Adipocyte (in vitro differentiated cells): Measurements from ENCODE around the gene LRRC8C.
A peak's percentile ranks its signal among the peaks of the same experiment; 100 is the strongest.

Experiments
- DNase-seq: peaks from one replicate; pipeline ENCODE4 v3.0.0-alpha.2; 2015; ENCODE audit warnings: low read depth
- H3K27me3 ChIP-seq: replicated peaks from 2 replicates; pipeline ENCODE4 v1.7.0; 2013; ENCODE audit warnings: mild to moderate bottlenecking, low read length, moderate library complexity; ENCODE audit not compliant: control insufficient read depth, insufficient read depth
- H3K36me3 ChIP-seq: 2 replicates; pipeline ENCODE4 v1.7.0; 2013; ENCODE audit warnings: low read length, mild to moderate bottlenecking, moderate library complexity; ENCODE audit not compliant: control insufficient read depth, insufficient read depth, severe bottlenecking
- H3K4me1 ChIP-seq: 2 replicates; pipeline ENCODE4 v1.7.0; 2013; ENCODE audit warnings: mild to moderate bottlenecking, low read length, moderate library complexity; ENCODE audit not compliant: control insufficient read depth, insufficient read depth
- H3K4me3 ChIP-seq: 2 replicates; pipeline ENCODE4 v1.7.0; 2013; ENCODE audit warnings: mild to moderate bottlenecking, low read length, moderate library complexity
- H3K9ac ChIP-seq: 2 replicates; pipeline ENCODE4 v1.7.0; 2013; ENCODE audit warnings: mild to moderate bottlenecking, low read length, moderate library complexity
- H3K9me3 ChIP-seq: 2 replicates; pipeline ENCODE4 v1.7.0; 2013; ENCODE audit warnings: mild to moderate bottlenecking, low read length, moderate library complexity; ENCODE audit not compliant: control insufficient read depth

The LRRC8C gene

GRCh38 chr1:89665941-89666340 lies 33.0 kb downstream of the LRRC8C start:
- no peak for DNase-seq
- no peak overlapping the region for H3K9ac ChIP-seq
- no peaks in the 10 kb centered on the region for H3K36me3 ChIP-seq
- H3K4me1 ChIP-seq: peaks cover 4% of the 10 kb centered on the region
- H3K9me3 ChIP-seq: peaks cover 4% of the 10 kb centered on the region
- H3K27me3 ChIP-seq: no peaks in the 10 kb centered on the region
- H3K4me3 ChIP-seq: no peak overlapping the region

DNA sequence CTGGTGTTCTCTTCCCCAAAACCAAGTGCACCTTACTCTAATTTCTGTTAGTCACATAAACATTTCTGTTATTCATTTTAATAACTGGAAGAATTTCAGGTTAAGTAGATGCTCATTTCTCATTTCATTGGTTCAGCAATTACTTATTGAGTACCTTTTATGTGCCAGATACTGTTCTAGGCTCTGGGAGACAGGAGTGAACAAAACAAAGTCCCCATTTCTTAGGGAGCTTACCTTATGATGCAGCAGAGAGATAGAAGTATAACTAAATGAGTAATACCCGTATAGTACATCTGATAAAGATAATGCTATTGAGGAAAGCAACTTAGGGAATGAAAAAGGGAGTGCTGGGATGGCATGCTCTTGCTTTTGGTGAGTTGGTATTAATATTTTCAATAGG lies 33.7 kb downstream of the LRRC8C start:
- Histone ChIP-seq H3K9ac (no peak overlapping the region), H3K4me3 (no peak overlapping the region), H3K36me3 (no peaks in the 10 kb centered on the region), H3K4me1 (no peaks in the 10 kb centered on the region), H3K9me3 (peaks cover 4% of the 10 kb centered on the region), H3K27me3 (no peaks in the 10 kb centered on the region)
- no peak for DNase-seq

- Histone ChIP-seq H3K9ac (no peak overlapping the region), H3K4me1 (no peaks in the 10 kb centered on the region), H3K36me3 (no peaks in the 10 kb centered on the region), H3K4me3 (no peak overlapping the region), H3K27me3 (no peaks in the 10 kb centered on the region), H3K9me3 (peaks cover 4% of the 10 kb centered on the region)
- no peak for DNase-seq
These were observed 34.8 kb downstream of the LRRC8C start for GRCh38 chr1:89667691-89668090.

DNA sequence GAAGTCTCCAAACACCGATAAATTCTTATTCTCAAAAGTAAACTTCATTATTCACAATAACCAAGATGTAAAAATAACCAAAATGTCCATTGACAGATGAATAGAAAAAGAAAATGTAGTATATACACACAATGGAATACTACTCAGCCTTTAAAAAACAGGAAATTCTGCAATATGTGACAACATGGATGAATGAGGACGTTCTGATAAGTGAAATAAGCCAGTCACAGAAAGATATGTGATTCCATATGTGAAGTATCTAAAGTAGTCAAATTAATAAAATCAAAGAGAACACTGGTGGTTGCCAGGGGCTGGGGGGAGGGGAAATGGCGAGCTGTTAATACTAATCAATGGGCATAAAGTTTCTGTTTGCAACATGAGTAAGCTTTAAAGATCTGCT lies 36.0 kb downstream of the LRRC8C start:
- Histone ChIP-seq H3K4me3 (no peak overlapping the region), H3K4me1 (no peaks in the 10 kb centered on the region), H3K9ac (no peak overlapping the region), H3K27me3 (no peaks in the 10 kb centered on the region), H3K9me3 (peaks cover 4% of the 10 kb centered on the region), H3K36me3 (no peaks in the 10 kb centered on the region)
- DNase-seq: no peak

- DNase-seq: no peak
- H3K9ac ChIP-seq: no peak overlapping the region
- H3K9me3 ChIP-seq: peaks cover under 1% of the 10 kb centered on the region
- no peak overlapping the region for H3K4me3 ChIP-seq
- H3K36me3 ChIP-seq: no peaks in the 10 kb centered on the region
- H3K4me1 ChIP-seq: no peaks in the 10 kb centered on the region
- no peaks in the 10 kb centered on the region for H3K27me3 ChIP-seq
These were observed 36.5 kb downstream of the LRRC8C start for GRCh38 chr1:89669441-89669840.

- no peak overlapping the region for H3K9ac ChIP-seq
- H3K27me3 ChIP-seq: no peaks in the 10 kb centered on the region
- H3K9me3 ChIP-seq: no peaks in the 10 kb centered on the region
- H3K4me3 ChIP-seq: no peak overlapping the region
- no peaks in the 10 kb centered on the region for H3K4me1 ChIP-seq
- DNase-seq: no peak
- H3K36me3 ChIP-seq: no peaks in the 10 kb centered on the region
These were observed 37.2 kb downstream of the LRRC8C start for GRCh38 chr1:89670163-89670562.

GRCh38 chr1:89670711-89671110 lies 37.8 kb downstream of the LRRC8C start:
- no peak overlapping the region for H3K4me3 ChIP-seq
- no peak for DNase-seq
- no peaks in the 10 kb centered on the region for H3K27me3 ChIP-seq
- no peak overlapping the region for H3K9ac ChIP-seq
- H3K36me3 ChIP-seq: no peaks in the 10 kb centered on the region
- H3K4me1 ChIP-seq: no peaks in the 10 kb centered on the region
- H3K9me3 ChIP-seq: no peaks in the 10 kb centered on the region

GRCh38 chr1:89671775-89672488 lies 39.0 kb downstream of the LRRC8C start:
- DNase-seq: no peak
- H3K9me3 ChIP-seq: no peaks in the 10 kb centered on the region
- no peak overlapping the region for H3K4me3 ChIP-seq
- no peaks in the 10 kb centered on the region for H3K36me3 ChIP-seq
- no peak overlapping the region for H3K9ac ChIP-seq
- H3K27me3 ChIP-seq: no peaks in the 10 kb centered on the region
- H3K4me1 ChIP-seq: no peaks in the 10 kb centered on the region

DNA sequence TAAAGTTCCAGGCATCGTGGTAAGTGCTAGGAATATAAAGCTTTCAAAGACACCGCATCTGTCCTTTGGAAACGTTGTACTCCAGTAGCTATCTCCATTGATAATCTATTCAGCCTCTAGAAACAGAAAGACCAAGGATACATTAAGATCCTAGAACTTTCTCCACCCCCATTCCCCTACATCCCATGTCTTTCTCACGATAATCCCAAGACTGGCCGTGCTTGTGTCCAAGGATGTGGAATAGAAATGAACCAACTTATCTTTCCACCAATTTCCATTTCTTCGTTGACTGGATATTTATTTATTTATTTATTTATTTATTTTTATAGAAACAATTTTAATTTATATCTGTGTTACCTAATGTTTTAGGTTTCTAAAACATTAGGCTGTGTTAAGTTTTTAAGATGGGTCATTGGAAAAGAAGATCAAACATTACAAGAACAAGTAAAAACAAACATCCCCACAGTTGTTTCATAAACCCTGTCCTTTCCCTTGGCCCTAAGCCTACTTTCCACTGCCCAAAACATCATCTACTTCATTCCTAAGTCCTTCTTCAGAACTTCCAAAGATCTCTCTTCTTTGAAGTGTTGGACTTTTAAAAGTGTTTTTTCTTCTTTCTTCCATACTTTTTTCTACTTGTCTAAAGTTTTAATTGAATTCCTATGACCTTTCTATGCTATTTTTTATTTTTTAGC lies 39.7 kb downstream of the LRRC8C start:
- Histone ChIP-seq H3K4me3 (no peak overlapping the region), H3K4me1 (no peaks in the 10 kb centered on the region), H3K9me3 (no peaks in the 10 kb centered on the region), H3K36me3 (no peaks in the 10 kb centered on the region), H3K27me3 (no peaks in the 10 kb centered on the region), H3K9ac (no peak overlapping the region)
- DNase-seq: peak; percentile 47

DNA sequence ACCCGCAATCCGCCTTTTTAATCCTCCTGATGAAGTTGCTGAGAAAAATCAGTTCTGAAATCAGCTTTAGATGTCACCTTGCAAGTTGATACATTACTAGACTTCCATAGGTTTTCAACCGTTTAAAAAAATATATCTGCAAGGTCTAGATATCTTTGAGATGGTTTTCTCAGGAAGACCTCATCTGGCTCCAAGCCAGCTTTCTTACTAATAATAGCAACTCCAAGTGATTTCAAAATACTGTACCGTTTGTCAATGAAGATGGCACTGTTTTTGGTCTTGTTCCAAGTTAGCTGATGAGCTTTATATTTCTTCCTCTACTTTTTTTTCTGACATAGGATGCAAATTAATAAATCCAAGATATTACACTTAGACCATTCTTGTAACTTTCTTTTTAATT lies 40.3 kb downstream of the LRRC8C start:
- H3K9ac ChIP-seq: no peak overlapping the region
- H3K4me1 ChIP-seq: no peaks in the 10 kb centered on the region
- H3K36me3 ChIP-seq: no peaks in the 10 kb centered on the region
- H3K27me3 ChIP-seq: no peaks in the 10 kb centered on the region
- H3K4me3 ChIP-seq: no peak overlapping the region
- no peaks in the 10 kb centered on the region for H3K9me3 ChIP-seq
- DNase-seq: no peak

DNA sequence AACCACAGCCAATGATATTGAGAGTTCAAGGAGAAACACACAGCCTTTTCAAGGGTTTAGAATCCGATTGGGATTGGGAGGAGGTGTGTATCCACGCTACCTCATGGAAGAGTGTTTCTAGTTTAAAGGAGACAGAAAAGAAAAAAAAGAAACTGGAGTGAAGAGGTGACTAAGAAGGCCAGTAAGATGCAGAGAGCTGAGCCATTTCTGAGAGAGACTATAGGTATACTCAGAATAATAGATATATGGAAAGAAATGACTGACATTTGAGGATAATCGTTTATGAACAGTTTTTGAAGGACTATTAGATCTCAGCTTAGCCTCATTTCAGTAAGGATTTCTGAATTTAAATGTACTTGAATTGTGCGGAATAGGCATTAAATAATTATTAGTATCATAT lies 42.8 kb downstream of the LRRC8C start:
- Histone ChIP-seq H3K36me3 (no peaks in the 10 kb centered on the region), H3K4me1 (no peaks in the 10 kb centered on the region), H3K27me3 (no peaks in the 10 kb centered on the region), H3K9ac (no peak overlapping the region), H3K9me3 (no peaks in the 10 kb centered on the region), H3K4me3 (no peak overlapping the region)
- no peak for DNase-seq
